A673 (cell line): ENCODE results near the gene GABRB2.

Experiments used
- EZH2 ChIP-seq: fragments of 200-600 bp; sonication (generic); IDR thresholded peaks from 2 replicates; pipeline ENCODE4 v1.6.1; 2017; ENCODE audit warnings: borderline replicate concordance, low read depth, mild to moderate bottlenecking, mixed read lengths, antibody characterized with exemption, low read length; ENCODE audit not compliant: poor library complexity, severe bottlenecking
- TF ChIP-seq, protein P1 (sequence below): fragments of 300-800, 200-600 bp; sonication (generic); conservative IDR thresholded peaks from 2 replicates; pipeline ENCODE4 v1.5.1; 2017; ENCODE audit warnings: low read depth, mild to moderate bottlenecking, antibody characterized with exemption, low read length, moderate library complexity, mixed read lengths

DNA sequence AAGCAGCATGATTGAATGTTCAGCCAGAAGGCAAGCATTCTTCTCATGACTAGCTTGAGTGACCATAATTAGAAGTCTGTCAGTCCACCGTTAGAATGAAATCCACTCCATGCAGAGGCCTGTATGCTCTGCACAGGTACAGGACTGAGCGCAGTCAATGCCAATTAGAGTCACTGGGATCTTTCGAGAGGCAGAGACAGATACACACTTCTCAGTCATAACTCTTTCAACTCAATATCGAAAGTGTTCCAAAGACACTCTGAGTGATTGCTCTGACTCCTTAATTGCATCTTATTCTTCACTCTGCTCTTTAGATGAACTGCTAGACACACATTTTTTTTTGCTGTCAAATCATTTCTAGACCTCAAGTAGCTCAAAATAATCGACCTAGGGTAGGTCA, 203.6 kb downstream of the GABRB2 start:
- TF ChIP-seq, protein P1, sequence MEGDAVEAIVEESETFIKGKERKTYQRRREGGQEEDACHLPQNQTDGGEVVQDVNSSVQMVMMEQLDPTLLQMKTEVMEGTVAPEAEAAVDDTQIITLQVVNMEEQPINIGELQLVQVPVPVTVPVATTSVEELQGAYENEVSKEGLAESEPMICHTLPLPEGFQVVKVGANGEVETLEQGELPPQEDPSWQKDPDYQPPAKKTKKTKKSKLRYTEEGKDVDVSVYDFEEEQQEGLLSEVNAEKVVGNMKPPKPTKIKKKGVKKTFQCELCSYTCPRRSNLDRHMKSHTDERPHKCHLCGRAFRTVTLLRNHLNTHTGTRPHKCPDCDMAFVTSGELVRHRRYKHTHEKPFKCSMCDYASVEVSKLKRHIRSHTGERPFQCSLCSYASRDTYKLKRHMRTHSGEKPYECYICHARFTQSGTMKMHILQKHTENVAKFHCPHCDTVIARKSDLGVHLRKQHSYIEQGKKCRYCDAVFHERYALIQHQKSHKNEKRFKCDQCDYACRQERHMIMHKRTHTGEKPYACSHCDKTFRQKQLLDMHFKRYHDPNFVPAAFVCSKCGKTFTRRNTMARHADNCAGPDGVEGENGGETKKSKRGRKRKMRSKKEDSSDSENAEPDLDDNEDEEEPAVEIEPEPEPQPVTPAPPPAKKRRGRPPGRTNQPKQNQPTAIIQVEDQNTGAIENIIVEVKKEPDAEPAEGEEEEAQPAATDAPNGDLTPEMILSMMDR: no peak
- no peak for TF ChIP-seq EZH2
